ENCODE data around the gene INSYN2B. TPM values are rescaled to one million over a fixed set of nuclear protein-coding genes. Genes with fewer than 3 reads are reported as not detected.

Gene INSYN2B
- polyA plus RNA-seq, 1 donor (not counting 4 experiments of a cell fraction or from before 2014, with no cell fraction given): 0.16 TPM

GRCh38 chr5:169997798-169998197 is 17.5 kb upstream of the INSYN2B start:
- Histone ChIP-seq H3K9me1 (ENCODE audit: control insufficient read depth, extremely low read depth, insufficient read depth, low read length) (no peaks in the 10 kb centered on the region), H4K20me1 (ENCODE audit: control insufficient read depth, extremely low read depth, insufficient read depth, low read length) (no peaks in the 10 kb centered on the region), H3K9me3 (ENCODE audit: control insufficient read depth, low read depth, low read length) (no peaks in the 10 kb centered on the region), H3K79me2 (ENCODE audit: control insufficient read depth, insufficient read depth, low read length) (no peaks in the 10 kb centered on the region), H3K27ac (ENCODE audit: control insufficient read depth, insufficient read depth, low read length) (no peak overlapping the region), H3K9ac (ENCODE audit: control insufficient read depth, extremely low read depth, insufficient read depth, low read length) (no peak overlapping the region), H3K4me3 (ENCODE audit: control insufficient read depth in 2 of 3, extremely low read depth in 1 of 3, insufficient read depth in 2 of 3, low read depth in 1 of 3, low read length in 3 of 3) (no peak overlapping the region), H3K4me2 (ENCODE audit: control insufficient read depth, extremely low read depth, insufficient read depth, low read depth, low read length) (no peak overlapping the region), H2AFZ (ENCODE audit: control insufficient read depth, low read length) (no peak overlapping the region), H3K4me1 (ENCODE audit: control insufficient read depth, extremely low read depth, insufficient read depth, low read length) (no peaks in the 10 kb centered on the region), H3K36me3 (ENCODE audit: control insufficient read depth in 2 of 2, extremely low read depth in 1 of 2, insufficient read depth in 2 of 2, low read length in 2 of 2) (no peaks in the 10 kb centered on the region), H3K27me3 (ENCODE audit: control insufficient read depth, extremely low read depth, insufficient read depth, low read length) (no peaks in the 10 kb centered on the region)
- dilution Hi-C loops (cut with MboI; ENCODE audit: extremely low pct_ligation_motif_present, low sequenced_read_pairs): no loop called here
- FAIRE-seq: no peak
- no peak for DNase-seq (ENCODE audit: low read depth, low spot score)
- TF ChIP-seq CTCF (optimal IDR thresholded peaks at IDR 0.05 in 1 of 3, IDR thresholded peaks at IDR 0.05 in 1 of 3, conservative IDR thresholded peaks at IDR 0.05 in 1 of 3; ENCODE audit: extremely low read depth in 1 of 3, insufficient read depth in 2 of 3, low read length in 3 of 3) (no peak), EZH2 (IDR thresholded peaks at IDR 0.05; ENCODE audit: low read length) (no peak)

GRCh38 chr5:169993485-169993790 is 13.1 kb upstream of the INSYN2B start:
- H3K9ac ChIP-seq (ENCODE audit: control insufficient read depth, extremely low read depth, insufficient read depth, low read length): no peak overlapping the region
- no peaks in the 10 kb centered on the region for H4K20me1 ChIP-seq (ENCODE audit: control insufficient read depth, extremely low read depth, insufficient read depth, low read length)
- FAIRE-seq (no peak), DNase-seq (ENCODE audit: low read depth, low spot score) (no peak)
- H3K27ac ChIP-seq (ENCODE audit: control insufficient read depth, insufficient read depth, low read length): no peak overlapping the region
- H3K4me3 ChIP-seq (ENCODE audit: control insufficient read depth in 2 of 3, extremely low read depth in 1 of 3, insufficient read depth in 2 of 3, low read depth in 1 of 3, low read length in 3 of 3): no peak overlapping the region
- no peaks in the 10 kb centered on the region for H3K79me2 ChIP-seq (ENCODE audit: control insufficient read depth, insufficient read depth, low read length)
- H3K4me2 ChIP-seq (ENCODE audit: control insufficient read depth, extremely low read depth, insufficient read depth, low read depth, low read length): no peak overlapping the region
- H3K4me1 ChIP-seq (ENCODE audit: control insufficient read depth, extremely low read depth, insufficient read depth, low read length): no peaks in the 10 kb centered on the region
- no peaks in the 10 kb centered on the region for H3K36me3 ChIP-seq (ENCODE audit: control insufficient read depth in 2 of 2, extremely low read depth in 1 of 2, insufficient read depth in 2 of 2, low read length in 2 of 2)
- no peaks in the 10 kb centered on the region for H3K9me1 ChIP-seq (ENCODE audit: control insufficient read depth, extremely low read depth, insufficient read depth, low read length)
- dilution Hi-C loops (cut with MboI; ENCODE audit: extremely low pct_ligation_motif_present, low sequenced_read_pairs): no loop called here
- H2AFZ ChIP-seq (ENCODE audit: control insufficient read depth, low read length): no peak overlapping the region
- no peaks in the 10 kb centered on the region for H3K9me3 ChIP-seq (ENCODE audit: control insufficient read depth, low read depth, low read length)
- TF ChIP-seq EZH2 (IDR thresholded peaks at IDR 0.05; ENCODE audit: low read length) (no peak), CTCF (optimal IDR thresholded peaks at IDR 0.05 in 1 of 3, IDR thresholded peaks at IDR 0.05 in 1 of 3, conservative IDR thresholded peaks at IDR 0.05 in 1 of 3; ENCODE audit: extremely low read depth in 1 of 3, insufficient read depth in 2 of 3, low read length in 3 of 3) (no peak)
- H3K27me3 ChIP-seq (ENCODE audit: control insufficient read depth, extremely low read depth, insufficient read depth, low read length): no peaks in the 10 kb centered on the region
